DMS 273 treated with DMSO at 0.1 percent for 48 hours (cell line): ENCODE data around the gene HPSE2.

ENCODE experiments used
- DNase-seq: peaks from one replicate; lab custom pipeline; 2025; lab: John Stamatoyannopoulos, UW

The HPSE2 gene

GRCh38 chr10:98675902-98676301, 559.8 kb downstream of the HPSE2 start:
- DNase-seq: no peak

DNA sequence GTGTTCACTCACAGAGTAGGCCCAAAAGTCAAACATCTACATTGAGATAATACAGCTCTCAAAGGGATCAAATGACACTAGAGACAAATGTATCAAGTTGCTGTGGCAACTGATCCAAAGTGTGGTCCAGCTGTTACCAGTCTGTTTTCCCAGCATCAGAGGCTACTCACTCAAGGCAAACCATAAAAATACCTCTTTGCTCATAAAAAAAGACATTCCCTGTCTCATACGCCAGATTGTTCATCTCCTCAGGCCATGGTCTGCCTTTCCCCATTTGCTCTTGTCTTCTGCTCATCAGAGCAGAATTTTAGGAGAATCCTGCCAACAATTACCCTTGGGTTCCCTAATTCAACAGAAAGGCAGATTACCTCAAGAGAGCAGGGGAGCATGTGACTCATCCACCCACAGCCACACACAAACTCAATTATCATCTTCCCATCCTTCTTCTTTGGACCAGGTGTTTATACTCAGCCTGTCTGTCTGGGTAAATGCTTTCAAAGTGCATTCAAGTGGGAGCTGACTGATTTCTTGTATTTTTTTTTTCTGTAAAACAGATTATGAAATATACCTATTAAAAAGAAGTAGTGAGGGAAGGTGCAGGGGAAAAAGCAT, 562.4 kb downstream of the HPSE2 start:
- DNase-seq: no peak

GRCh38 chr10:98667081-98667480, 568.6 kb downstream of the HPSE2 start:
- no peak for DNase-seq

GRCh38 chr10:98666276-98666675, 569.4 kb downstream of the HPSE2 start:
- DNase-seq: no peak

DNA sequence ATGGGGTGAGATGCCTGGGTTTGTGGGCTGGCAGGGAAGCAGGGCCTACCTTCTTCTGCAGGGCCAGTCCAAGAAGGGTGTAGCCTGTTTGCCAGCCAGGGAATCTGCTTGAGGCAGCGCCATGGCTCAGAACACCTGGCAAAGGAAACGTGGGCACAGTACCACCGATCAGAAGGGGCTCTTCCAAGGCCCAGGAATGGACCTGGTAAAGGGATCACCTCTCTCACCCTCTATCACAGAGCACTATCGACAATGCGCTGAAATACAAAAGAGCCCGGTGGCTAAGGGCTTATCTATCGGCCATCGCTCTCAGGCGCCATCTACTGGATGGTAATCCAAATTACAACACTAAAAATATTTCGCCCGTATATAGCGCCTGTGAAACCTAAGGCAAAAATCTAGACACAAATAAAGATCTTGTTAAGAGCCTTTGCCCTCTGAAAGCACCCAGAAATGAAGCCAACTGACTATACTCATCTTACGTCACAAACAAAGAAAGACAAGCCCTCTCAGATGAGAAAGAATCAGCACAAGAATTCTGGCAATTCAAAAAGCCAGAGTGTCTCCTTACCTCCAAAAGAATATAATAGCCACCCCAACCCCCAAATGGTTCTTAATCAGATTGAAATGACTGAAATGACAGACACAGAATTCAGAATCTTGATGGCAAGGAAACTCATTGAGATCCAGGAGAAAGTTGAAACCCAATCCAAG, 571.2 kb downstream of the HPSE2 start:
- DNase-seq: no peak

- DNase-seq: no peak
Measured at GRCh38 chr10:98659951-98660350, 575.7 kb downstream of the HPSE2 start.

- DNase-seq: no peak
Measured at GRCh38 chr10:98655492-98655891, 580.2 kb downstream of the HPSE2 start.

DNA sequence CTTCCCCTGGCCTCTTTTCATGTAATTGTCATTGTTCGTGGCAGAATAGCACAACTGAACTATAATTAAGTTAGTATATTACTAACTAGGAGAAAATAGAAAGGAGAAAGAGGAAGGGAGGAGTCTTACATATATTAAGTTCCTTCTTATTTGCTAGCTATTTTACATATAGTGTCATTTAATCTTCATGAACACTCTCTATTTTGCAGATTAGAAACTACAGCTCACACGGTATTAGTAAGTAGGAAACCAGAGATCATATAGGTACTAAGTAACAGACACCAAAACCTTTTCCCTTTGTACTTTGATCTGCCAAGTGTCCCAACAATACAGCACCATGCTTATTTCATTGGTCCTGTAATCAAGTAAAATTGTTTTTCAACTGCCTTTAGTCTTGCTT, 586.5 kb downstream of the HPSE2 start:
- no peak for DNase-seq

DNA sequence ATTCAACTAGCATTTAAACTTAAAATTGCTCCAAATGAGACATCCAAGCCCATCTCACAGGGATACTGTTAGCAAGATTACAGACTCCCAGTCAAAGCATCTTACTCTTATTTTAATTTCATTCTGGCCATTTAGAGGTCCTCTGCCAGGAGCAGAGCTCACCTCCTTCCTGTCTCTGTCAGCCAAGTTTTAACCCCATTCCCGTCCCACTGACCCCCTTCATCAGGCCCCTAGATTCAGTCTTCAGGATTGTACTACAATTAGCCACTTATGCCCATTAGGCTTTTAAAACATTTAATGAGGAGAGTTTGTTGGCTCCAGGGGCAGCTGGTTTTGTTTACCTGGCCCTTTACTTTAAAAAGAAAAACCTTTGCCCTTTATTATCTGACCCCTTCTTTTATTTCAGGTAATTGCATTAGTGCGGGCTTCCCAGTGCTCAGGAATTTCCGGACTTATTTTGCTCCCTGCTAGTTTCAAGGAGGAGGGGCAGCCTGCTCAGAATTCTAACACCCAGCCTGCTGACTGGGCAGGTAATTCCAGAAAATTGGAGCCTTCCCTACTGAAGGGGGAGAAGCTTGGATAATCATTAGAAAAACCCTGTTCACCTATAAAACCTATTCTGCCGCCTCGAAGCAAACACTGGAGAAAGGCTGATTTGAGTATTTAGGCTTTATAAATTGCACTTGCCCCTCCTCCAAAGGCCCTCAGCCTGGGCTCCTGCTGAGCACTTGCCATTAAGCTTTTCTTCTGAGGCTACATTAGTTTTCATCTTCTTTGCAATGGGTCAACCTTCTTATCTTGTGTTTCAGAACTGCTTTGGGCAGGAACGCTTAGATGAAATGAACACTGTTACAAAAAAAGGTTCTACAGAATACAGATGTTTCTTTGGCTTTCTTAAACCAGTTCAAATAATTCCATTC, 588.4 kb downstream of the HPSE2 start:
- DNase-seq: no peak

DNA sequence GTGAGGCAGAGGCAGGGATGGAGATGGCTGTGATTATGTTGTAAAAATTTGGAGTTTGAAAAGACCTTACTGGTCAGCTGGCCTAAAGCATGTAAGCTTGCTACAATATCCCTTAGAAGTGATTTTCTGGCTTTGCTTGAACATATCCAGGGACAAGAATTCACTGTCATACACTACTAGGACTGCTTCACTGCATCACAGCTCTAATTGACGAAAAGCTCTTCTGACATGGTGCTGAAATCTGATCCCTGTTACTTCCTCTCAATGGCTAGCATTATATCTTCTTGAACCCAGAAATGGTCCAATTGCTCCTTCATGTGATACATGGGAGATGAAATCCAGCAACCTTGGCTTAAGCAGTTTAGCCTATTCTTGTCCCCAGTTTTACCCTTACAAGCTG, 591.2 kb downstream of the HPSE2 start:
- no peak for DNase-seq

DNA sequence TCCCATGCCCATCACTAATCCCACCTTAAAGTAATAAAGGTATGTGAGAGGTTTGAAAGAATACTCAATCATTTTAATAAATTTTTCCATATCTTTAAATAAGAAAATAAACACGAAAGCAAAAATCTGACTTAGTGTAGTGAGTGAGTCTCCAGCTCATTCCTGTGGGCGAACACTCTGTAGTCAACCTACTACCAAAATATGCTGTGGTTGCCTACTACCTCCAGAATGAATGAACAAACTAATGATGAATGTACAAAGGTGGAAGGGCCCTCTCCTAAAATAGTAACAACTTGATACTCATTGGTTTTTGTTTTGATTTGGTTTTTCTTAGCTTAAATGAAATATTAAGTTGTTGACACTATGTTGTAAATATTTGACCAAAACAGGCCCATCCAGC, 593.4 kb downstream of the HPSE2 start:
- no peak for DNase-seq

- no peak for DNase-seq
Measured at GRCh38 chr10:98638920-98639319, 596.7 kb downstream of the HPSE2 start.

- no peak for DNase-seq
Measured at GRCh38 chr10:98636921-98637329, 598.7 kb downstream of the HPSE2 start.

GRCh38 chr10:98632456-98633150, 603.0 kb downstream of the HPSE2 start:
- DNase-seq: no peak

GRCh38 chr10:98628206-98628605, 607.4 kb downstream of the HPSE2 start:
- DNase-seq: no peak

DNA sequence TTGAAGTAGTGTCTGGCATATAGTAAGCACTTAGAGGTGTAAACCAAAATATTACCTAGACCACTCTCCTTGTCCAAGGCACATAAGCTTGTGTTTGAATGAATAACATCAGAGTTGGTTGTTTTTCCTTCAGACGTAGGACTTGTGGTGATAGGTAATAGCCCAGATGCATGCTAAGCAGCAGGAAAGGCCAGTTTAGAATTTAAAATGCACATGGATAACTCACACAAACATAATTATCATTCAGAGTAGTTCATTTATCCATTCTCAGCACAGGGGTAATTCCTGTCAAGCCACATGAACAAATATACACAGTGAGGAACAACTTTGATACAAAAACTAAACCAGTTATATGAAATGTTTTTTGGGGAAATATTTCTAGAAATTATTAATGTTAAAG, 607.9 kb downstream of the HPSE2 start:
- no peak for DNase-seq

- no peak for DNase-seq
Measured at GRCh38 chr10:98624963-98625362, 610.7 kb downstream of the HPSE2 start.

DNA sequence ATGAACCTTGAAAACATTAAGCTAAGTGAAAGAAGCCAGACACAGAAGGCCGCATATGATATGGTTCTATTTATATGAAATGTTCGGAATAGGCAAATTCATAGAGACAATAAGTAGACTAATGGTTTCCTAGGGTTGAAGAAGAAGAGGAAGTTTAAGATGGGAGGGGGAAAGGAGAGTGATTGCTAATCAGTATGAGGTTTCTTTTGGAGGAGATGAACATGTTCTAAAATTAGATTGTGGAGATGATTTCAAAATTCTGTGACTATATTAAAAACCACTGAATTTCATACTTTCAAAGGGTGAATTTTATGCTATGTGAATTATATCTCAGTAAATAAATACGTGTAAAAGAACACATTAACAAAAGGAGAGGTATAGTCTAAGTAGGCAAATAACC, 612.5 kb downstream of the HPSE2 start:
- DNase-seq: no peak

GRCh38 chr10:98621630-98622029, 614.0 kb downstream of the HPSE2 start:
- no peak for DNase-seq

GRCh38 chr10:98620503-98620902, 615.1 kb downstream of the HPSE2 start:
- DNase-seq: no peak

- no peak for DNase-seq
Measured at GRCh38 chr10:98619446-98619845, 616.2 kb downstream of the HPSE2 start.

DNA sequence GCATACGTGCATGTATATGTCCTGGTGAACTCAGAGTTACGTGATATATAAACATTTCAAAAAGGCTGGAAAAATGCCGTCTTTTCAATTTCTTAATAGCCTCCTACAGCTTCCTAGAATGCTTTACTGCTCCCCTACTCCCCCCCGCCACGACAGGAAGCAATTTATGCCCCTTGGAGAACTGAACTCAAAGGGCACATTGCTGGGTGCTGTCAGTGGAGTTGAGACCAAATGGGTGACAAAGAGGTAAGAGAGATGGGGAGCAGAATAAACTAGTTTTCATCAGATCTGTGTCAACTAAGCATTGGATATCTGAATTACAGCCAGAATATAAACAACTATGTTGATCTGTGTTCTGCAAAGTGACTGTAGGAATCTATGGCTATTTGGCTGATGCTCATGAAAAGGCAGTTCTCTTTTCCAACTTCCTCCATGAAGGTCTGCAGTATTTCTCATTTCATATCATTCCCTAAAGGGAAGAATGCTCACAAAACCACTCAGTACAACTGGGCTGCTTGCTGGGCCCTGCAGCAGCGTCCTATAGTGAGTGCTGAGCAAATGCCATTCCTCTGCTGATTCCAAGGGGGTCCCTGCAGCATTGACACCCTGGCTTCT, 617.6 kb downstream of the HPSE2 start:
- no peak for DNase-seq
